ENCODE data around the gene TAPT1. TPM values are rescaled to one million over a fixed set of nuclear protein-coding genes. Genes with fewer than 3 reads are reported as not detected.

Gene TAPT1, protein sequence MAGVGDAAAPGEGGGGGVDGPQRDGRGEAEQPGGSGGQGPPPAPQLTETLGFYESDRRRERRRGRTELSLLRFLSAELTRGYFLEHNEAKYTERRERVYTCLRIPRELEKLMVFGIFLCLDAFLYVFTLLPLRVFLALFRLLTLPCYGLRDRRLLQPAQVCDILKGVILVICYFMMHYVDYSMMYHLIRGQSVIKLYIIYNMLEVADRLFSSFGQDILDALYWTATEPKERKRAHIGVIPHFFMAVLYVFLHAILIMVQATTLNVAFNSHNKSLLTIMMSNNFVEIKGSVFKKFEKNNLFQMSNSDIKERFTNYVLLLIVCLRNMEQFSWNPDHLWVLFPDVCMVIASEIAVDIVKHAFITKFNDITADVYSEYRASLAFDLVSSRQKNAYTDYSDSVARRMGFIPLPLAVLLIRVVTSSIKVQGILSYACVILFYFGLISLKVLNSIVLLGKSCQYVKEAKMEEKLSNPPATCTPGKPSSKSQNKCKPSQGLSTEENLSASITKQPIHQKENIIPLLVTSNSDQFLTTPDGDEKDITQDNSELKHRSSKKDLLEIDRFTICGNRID
- 70.5 TPM for total RNA-seq

DNA sequence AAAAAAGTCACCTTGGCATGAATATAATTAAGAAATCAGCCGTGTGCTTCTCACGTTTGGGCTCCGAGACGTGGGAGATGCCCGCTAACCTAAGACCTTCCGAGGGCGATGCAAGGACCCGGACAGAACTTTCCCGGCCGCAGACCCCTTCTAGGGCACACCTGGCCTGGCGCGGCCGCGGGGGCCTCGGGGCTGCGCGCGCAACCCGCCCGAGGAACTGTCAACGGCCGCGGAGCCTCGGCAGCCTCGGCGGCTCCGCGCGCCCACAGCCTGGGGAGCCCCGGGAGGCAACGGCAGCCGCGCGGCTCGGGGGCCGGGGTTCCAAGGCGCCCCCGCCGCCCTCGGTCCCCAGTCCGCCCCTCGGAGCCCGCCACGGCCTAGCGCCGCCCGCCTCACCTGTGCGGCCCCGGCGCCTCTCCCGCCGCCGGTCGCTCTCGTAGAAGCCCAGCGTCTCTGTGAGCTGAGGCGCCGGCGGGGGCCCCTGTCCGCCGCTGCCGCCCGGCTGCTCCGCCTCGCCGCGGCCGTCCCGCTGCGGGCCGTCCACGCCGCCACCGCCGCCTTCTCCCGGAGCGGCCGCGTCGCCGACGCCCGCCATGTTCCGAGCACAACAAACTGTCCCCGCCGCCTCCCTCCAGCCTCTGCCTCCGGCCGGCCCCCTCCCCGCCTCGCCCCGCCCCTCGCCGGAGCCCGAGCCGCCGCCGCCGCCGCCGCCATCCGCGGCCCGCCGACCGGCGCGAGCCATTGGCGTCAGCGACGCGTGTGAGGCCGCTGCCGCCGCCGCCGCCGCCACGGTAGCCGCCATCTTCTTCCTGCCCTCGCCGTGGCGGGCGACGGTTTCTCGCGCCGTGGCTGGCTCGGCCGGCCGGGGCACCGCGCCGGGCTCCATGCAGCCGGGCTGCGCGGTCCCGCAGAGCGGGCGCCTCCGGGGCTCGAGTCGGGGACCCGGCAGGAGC, at the start of gene TAPT1:
TAPT1 (minus strand) TSS at position 609 of the 953 bp plus-strand sequence; CDS start at position 595, 14 bp downstream.

Other genes starting within 250 kb of the TAPT1 start
- 298 TPM for gene PROM1, start 142.4 kb downstream of the TAPT1 start, total RNA-seq